Keratinocyte (primary cell): Measurements from ENCODE around the gene SLC25A40. TPM values are rescaled to one million over a fixed set of nuclear protein-coding genes. Genes with fewer than 3 reads are reported as not detected.

Source experiments
- DNase-seq: peaks from one replicate; pipeline ENCODE4 v3.0.0-alpha.2; 2011; ENCODE audit warnings: low read depth, missing footprints, low spot score
- FAIRE-seq: peaks from 2 replicates; lab custom pipeline; 2011; peaks lifted over from hg19 to GRCh38; lab: Jason Lieb, UNC
- H2AFZ ChIP-seq: 2 replicates; pipeline ENCODE4 v1.6.0; 2012; ENCODE audit warnings: low read length, control low read depth, inconsistent platforms; ENCODE audit not compliant: control insufficient read depth
- H3K27ac ChIP-seq: 2 replicates; pipeline ENCODE4 v1.5.1; 2011; ENCODE audit warnings: low read length; ENCODE audit not compliant: control insufficient read depth, insufficient read depth
- H3K27me3 ChIP-seq: 3 replicates; pipeline ENCODE4 v1.6.0; 2011; ENCODE audit warnings: low read length; ENCODE audit not compliant: control insufficient read depth, insufficient read depth; ENCODE audit errors: extremely low read depth
- H3K36me3 ChIP-seq, 2 experiments: 2 replicates in 1 of 2; 3 replicates in 1 of 2; pipeline ENCODE4 v1.5.1; 2011; ENCODE audit warnings: low read length in 2 of 2, mild to moderate bottlenecking in 1 of 2; ENCODE audit not compliant: control insufficient read depth in 2 of 2, insufficient read depth in 2 of 2; ENCODE audit errors: extremely low read depth in 1 of 2
- H3K4me1 ChIP-seq: 3 replicates; pipeline ENCODE4 v1.5.1; 2011; ENCODE audit warnings: low read length; ENCODE audit not compliant: control insufficient read depth, insufficient read depth; ENCODE audit errors: extremely low read depth
- H3K4me2 ChIP-seq: 3 replicates; pipeline ENCODE4 v1.6.0; 2011; ENCODE audit warnings: low read depth, low read length; ENCODE audit not compliant: control insufficient read depth, insufficient read depth; ENCODE audit errors: extremely low read depth
- H3K4me3 ChIP-seq, 3 experiments: fragments of 200-600 bp in 1 of 3; sonication (generic) in 1 of 3; 2 replicates in 2 of 3; 3 replicates in 1 of 3; pipeline ENCODE4 v1.5.1; 2011 to 2016; ENCODE audit warnings: low read length in 3 of 3, mild to moderate bottlenecking in 3 of 3, control low read depth in 2 of 3, inconsistent platforms in 1 of 3, low read depth in 1 of 3, mixed read lengths in 1 of 3, mixed run types in 1 of 3, moderate library complexity in 1 of 3; ENCODE audit not compliant: control insufficient read depth in 2 of 3, insufficient read depth in 2 of 3; ENCODE audit errors: extremely low read depth in 1 of 3
- H3K79me2 ChIP-seq: 2 replicates; pipeline ENCODE4 v1.6.0; 2012; ENCODE audit warnings: low read length; ENCODE audit not compliant: control insufficient read depth, insufficient read depth
- H3K9ac ChIP-seq: 3 replicates; pipeline ENCODE4 v1.6.0; 2011; ENCODE audit warnings: low read length; ENCODE audit not compliant: control insufficient read depth, insufficient read depth; ENCODE audit errors: extremely low read depth
- H3K9me1 ChIP-seq: 3 replicates; pipeline ENCODE4 v1.6.0; 2011; ENCODE audit warnings: low read length; ENCODE audit not compliant: control insufficient read depth, insufficient read depth; ENCODE audit errors: extremely low read depth
- H3K9me3 ChIP-seq: 2 replicates; pipeline ENCODE4 v1.5.1; 2012; ENCODE audit warnings: low read depth, low read length; ENCODE audit not compliant: control insufficient read depth
- H4K20me1 ChIP-seq: 3 replicates; pipeline ENCODE4 v1.6.0; 2011; ENCODE audit warnings: low read length; ENCODE audit not compliant: control insufficient read depth, insufficient read depth; ENCODE audit errors: extremely low read depth
- EZH2 ChIP-seq: IDR thresholded peaks from one replicate; pipeline ENCODE4 v1.6.1; 2012; ENCODE audit warnings: inconsistent platforms, mild to moderate bottlenecking, low read length, moderate library complexity
- dilution Hi-C: fragments of 300-500 bp; cut with MboI; formaldehyde crosslinking; loops from one replicate; pipeline ENCODE4 v1.7.0; 2020; ENCODE audit warnings: low sequenced_read_pairs; ENCODE audit not compliant: extremely low pct_ligation_motif_present
- polyA plus RNA-seq, 5 experiments: library from polyadenylated mRNA; depleted of rRNA in 3 of 5; stranded (reverse) in 3 of 5; stranded (forward) in 1 of 5; unstranded in 1 of 5; fragments of >200 nt; gene quantifications; 1 replicate in 1 of 5; 2 replicates in 3 of 5; 3 replicates in 1 of 5; pipeline versions ENCODE4 v1.2.1 to v1.2.3, GENCODE V29; 2011 to 2012; ENCODE audit warnings: missing spikeins in 2 of 5, low read depth in 1 of 5, low replicate concordance in 1 of 5
- TF ChIP-seq, protein P1 (sequence below), 3 experiments: IDR thresholded peaks in 1 of 3; conservative IDR thresholded peaks in 1 of 3; optimal IDR thresholded peaks in 1 of 3; 2 replicates in 2 of 3; 3 replicates in 1 of 3; pipeline versions ENCODE3 to v1.5.1; 2011; ENCODE audit warnings: low read length in 3 of 3, mild to moderate bottlenecking in 3 of 3, moderate library complexity in 2 of 3, control low read depth in 1 of 3, inconsistent platforms in 1 of 3; ENCODE audit not compliant: insufficient read depth in 2 of 3; ENCODE audit errors: extremely low read depth in 1 of 3

SLC25A40 gene
- polyA plus RNA-seq, 1 donor (not counting 4 experiments of a cell fraction or from before 2014, with no cell fraction given) = 8.3 TPM

GRCh38 chr7:87899255-87899654, 23.1 kb upstream of the SLC25A40 start:
- FAIRE-seq = no peak
- dilution Hi-C loops = no loop called here
- Histone ChIP-seq H3K4me1 (no peaks in the 10 kb centered on the region), H2AFZ (no peak overlapping the region), H3K4me3 (no peak overlapping the region), H3K36me3 (peaks cover 0 to 6% of the 10 kb centered on the region in 2 experiments), H4K20me1 (no peaks in the 10 kb centered on the region), H3K9ac (no peak overlapping the region), H3K79me2 (peaks cover 3% of the 10 kb centered on the region), H3K27ac (no peak overlapping the region), H3K27me3 (no peaks in the 10 kb centered on the region), H3K9me3 (no peaks in the 10 kb centered on the region), H3K4me2 (no peak overlapping the region), H3K9me1 (no peaks in the 10 kb centered on the region)
- no peak for TF ChIP-seq EZH2
- TF ChIP-seq, protein P1, sequence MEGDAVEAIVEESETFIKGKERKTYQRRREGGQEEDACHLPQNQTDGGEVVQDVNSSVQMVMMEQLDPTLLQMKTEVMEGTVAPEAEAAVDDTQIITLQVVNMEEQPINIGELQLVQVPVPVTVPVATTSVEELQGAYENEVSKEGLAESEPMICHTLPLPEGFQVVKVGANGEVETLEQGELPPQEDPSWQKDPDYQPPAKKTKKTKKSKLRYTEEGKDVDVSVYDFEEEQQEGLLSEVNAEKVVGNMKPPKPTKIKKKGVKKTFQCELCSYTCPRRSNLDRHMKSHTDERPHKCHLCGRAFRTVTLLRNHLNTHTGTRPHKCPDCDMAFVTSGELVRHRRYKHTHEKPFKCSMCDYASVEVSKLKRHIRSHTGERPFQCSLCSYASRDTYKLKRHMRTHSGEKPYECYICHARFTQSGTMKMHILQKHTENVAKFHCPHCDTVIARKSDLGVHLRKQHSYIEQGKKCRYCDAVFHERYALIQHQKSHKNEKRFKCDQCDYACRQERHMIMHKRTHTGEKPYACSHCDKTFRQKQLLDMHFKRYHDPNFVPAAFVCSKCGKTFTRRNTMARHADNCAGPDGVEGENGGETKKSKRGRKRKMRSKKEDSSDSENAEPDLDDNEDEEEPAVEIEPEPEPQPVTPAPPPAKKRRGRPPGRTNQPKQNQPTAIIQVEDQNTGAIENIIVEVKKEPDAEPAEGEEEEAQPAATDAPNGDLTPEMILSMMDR (optimal IDR thresholded peaks at IDR 0.05 in 1 of 3, IDR thresholded peaks at IDR 0.05 in 1 of 3, conservative IDR thresholded peaks at IDR 0.05 in 1 of 3; ENCODE audit: extremely low read depth in 1 of 3, insufficient read depth in 2 of 3, low read length in 3 of 3) = no peak
- DNase-seq = no peak

GRCh38 chr7:87895363-87895762, 19.2 kb upstream of the SLC25A40 start:
- Histone ChIP-seq H3K4me2 (no peak overlapping the region), H4K20me1 (no peaks in the 10 kb centered on the region), H2AFZ (no peak overlapping the region), H3K9ac (no peak overlapping the region), H3K9me3 (no peaks in the 10 kb centered on the region), H3K4me3 (no peak overlapping the region), H3K79me2 (peaks cover 15% of the 10 kb centered on the region), H3K9me1 (no peaks in the 10 kb centered on the region), H3K36me3 (peaks cover 0 to 2% of the 10 kb centered on the region in 2 experiments), H3K27me3 (no peaks in the 10 kb centered on the region), H3K27ac (no peak overlapping the region), H3K4me1 (no peaks in the 10 kb centered on the region)
- FAIRE-seq = no peak
- TF ChIP-seq, protein P1 (optimal IDR thresholded peaks at IDR 0.05 in 1 of 3, IDR thresholded peaks at IDR 0.05 in 1 of 3, conservative IDR thresholded peaks at IDR 0.05 in 1 of 3; ENCODE audit: extremely low read depth in 1 of 3, insufficient read depth in 2 of 3, low read length in 3 of 3) = no peak
- TF ChIP-seq EZH2 = no peak
- no peak for DNase-seq
- dilution Hi-C loops = no loop called here
